GM18909 (cell line): Measurements from ENCODE around the gene TANGO2.

Experiments used
- ATAC-seq: cut with Tn5 transposase; IDR thresholded peaks from one replicate; pipeline ENCODE4 v1.9.1; 2021; ENCODE audit warnings: mild to moderate bottlenecking; ENCODE audit not compliant: unreplicated experiment, poor library complexity

TANGO2 gene

GRCh38 chr22:20096574-20097420, 75.9 kb downstream of the TANGO2 start:
- ATAC-seq = no peak

- no peak for ATAC-seq
These were observed 78.3 kb downstream of the TANGO2 start for GRCh38 chr22:20099099-20099711.

GRCh38 chr22:20101638-20102037, 80.7 kb downstream of the TANGO2 start:
- ATAC-seq = no peak

- ATAC-seq = no peak
These were observed 81.4 kb downstream of the TANGO2 start for GRCh38 chr22:20102203-20102780.

- ATAC-seq = no peak
These were observed 84.7 kb downstream of the TANGO2 start for GRCh38 chr22:20105456-20106204.

GRCh38 chr22:20106205-20106848, 85.4 kb downstream of the TANGO2 start:
- no peak for ATAC-seq

GRCh38 chr22:20106849-20107237, 85.9 kb downstream of the TANGO2 start:
- no peak for ATAC-seq

- no peak for ATAC-seq
These were observed 86.6 kb downstream of the TANGO2 start for GRCh38 chr22:20107471-20107901.

GRCh38 chr22:20107951-20108756, 87.2 kb downstream of the TANGO2 start:
- no peak for ATAC-seq

GRCh38 chr22:20108757-20109230, 87.9 kb downstream of the TANGO2 start:
- no peak for ATAC-seq

- no peak for ATAC-seq
These were observed 88.8 kb downstream of the TANGO2 start for GRCh38 chr22:20109411-20110358.

GRCh38 chr22:20110359-20110985, 89.6 kb downstream of the TANGO2 start:
- no peak for ATAC-seq

GRCh38 chr22:20111045-20111688, 90.3 kb downstream of the TANGO2 start:
- no peak for ATAC-seq

GRCh38 chr22:20111689-20112622, 91.0 kb downstream of the TANGO2 start:
- ATAC-seq = no peak

- no peak for ATAC-seq
These were observed 92.0 kb downstream of the TANGO2 start for GRCh38 chr22:20112623-20113511.
